Eye (tissue), 1 donor: Measurements from ENCODE around the gene PNISR.
A peak's percentile ranks its signal among the peaks of the same experiment; 100 is the strongest.

Source experiments
- DNase-seq: peaks from one replicate; pipeline ENCODE4 v3.0.0-alpha.2; 2015

Gene PNISR

DNA sequence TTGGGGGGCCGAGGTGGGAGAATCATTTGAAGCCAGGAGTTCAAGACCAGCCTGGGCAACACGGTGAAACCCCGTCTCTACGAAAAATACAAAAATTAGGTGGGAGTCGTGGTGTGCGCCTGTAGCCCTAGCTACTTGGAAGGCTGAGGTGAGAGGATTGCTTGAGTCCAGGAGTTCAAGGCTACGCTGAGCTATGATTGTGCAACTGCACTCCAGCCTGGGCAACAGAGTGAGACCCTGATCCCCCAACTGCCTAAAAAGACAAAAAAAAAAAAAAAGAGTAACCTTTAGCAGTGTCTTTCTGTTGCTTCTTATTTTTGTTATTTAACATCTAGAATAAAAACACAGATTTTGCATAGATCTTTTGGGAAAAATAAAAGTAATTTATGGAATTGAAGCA, 18.0 kb downstream of the PNISR start:
- no peak for DNase-seq

DNA sequence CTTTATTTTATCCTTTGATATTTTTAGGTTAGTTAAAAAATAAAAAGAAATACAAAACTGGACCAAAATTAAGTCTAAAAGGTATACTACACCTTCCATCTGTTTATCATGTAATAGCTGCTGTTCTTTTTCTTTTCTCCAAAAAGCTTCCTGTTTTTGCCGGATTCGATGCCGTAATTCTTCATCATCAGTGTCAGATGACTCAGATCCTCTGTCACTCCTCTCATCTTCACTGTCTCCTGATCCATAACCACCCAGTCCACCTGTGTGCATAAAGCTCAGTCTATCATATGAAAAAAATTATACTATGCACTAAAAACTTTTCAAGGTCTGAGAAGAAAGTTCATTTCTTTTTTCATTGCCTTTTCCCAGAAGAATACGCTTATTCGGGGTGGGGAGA, 22.7 kb downstream of the PNISR start:
- DNase-seq: no peak

DNA sequence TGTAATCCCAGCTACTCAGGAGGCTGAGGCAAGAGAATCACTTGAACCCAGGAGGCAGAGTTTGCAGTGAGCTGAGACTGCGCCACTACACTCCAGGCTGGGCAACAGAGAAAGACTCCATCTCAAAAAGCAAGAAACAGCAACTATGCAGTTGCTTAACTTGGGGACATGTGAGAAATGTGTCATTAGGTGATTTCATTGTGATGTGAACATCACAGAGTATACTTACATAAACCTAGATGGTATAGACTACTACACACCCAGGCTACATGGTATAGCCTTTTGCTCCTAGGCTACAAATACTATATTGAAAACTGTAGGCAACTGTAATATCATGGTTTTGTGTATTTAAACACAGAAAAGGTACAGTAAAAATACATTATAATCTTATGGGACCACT, 27.8 kb downstream of the PNISR start:
- no peak for DNase-seq

GRCh38 chr6:99393698-99394531, 31.2 kb downstream of the PNISR start, which contains the start of gene COQ3:
TSS of gene COQ3 (minus strand) at chr6:99394195. CDS start at chr6:99394179, 16 bp downstream.
- DNase-seq: peak; percentile 95

DNA sequence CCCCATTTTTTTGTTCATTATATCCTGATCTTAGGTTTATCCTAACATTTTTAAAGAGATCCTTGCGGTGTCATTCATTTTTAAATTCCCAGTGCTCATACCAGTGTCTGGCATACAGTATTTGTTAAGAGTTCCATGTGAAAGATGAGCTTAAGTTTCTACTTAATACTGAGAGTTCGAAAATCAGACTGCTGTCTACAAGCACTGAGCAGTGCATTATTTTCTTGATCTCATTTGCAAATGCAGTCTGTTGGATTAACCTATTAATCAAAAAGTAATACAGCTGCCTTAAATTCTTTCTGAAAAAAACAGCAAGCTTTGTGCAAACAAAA, 31.8 kb downstream of the PNISR start:
- DNase-seq: no peak

DNA sequence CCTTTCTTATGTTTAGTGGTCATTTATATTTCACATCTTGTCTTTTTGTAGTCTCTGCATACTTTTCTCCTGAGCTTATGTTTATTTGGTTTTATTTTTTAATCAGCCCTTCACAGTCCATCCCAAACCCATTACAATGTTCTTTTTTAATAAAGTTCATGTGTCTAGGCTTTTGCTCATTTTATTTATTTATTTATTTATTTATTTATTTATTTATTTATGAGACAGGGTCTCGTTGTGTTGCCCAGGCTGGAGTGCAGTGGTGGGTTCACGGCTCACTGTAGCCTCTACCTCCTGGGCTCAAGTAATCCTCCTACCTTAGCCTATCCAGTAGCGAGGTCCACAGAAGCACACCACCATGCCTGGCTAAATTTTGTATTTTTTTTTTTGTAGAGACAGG, 34.2 kb downstream of the PNISR start:
- no peak for DNase-seq

GRCh38 chr6:99384507-99384906, 40.6 kb downstream of the PNISR start:
- DNase-seq: no peak

DNA sequence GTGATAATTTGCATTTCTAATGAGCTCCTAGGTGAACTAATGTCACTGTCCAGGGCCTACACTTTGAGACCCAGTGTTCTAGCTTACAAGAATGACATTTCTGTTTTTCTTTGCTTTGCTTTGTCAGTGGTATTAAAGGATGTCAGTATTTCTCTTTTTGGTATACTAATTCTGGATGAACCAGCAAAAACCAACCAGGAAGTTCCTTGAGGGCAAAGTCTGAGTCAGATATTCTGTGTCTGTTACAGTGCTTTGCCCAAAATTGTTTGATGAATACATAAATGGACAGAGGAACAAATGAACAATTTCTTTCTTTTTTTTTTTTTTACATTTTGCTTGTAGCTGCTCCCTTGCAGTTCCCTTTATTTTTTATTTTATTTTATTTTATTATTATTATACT, 46.5 kb downstream of the PNISR start:
- no peak for DNase-seq

GRCh38 chr6:99369533-99369932, 55.6 kb downstream of the PNISR start:
- no peak for DNase-seq

DNA sequence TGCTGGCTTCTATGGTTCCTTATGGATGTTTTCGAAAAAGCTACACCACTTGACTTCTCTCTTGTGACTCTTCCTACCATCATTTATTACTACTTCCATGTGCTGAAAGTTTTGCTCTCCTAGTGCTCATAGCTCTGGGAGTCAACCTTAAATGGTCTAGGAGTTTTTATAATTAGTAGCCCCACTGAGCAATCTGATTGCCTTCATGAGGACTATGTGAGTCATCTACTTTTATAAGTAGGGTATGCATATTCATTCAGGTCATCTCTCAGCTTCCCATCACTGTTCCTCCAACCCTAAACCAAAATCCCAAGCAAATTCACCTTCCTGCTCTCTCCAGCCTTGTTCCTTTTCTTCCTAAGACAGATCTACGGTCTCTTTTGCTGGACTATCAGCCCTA, 58.3 kb downstream of the PNISR start:
- no peak for DNase-seq

DNA sequence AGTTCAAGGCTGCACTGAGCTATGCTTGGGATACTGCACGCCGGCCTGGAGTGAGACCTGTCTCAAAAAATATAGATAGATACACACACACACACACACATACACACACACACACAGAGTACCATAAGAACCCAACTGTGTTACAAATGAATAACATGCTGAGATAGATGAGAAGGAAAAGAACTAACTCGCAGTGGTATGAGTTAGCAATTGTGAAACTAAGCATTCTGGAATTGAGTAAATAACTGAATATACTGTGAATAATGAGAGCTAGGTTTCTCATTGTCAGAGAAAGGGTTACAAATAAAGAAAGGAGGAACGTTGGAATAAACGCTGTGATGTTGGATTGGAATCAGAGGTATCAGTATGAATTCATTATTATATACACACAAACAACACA, 61.1 kb downstream of the PNISR start:
- no peak for DNase-seq

DNA sequence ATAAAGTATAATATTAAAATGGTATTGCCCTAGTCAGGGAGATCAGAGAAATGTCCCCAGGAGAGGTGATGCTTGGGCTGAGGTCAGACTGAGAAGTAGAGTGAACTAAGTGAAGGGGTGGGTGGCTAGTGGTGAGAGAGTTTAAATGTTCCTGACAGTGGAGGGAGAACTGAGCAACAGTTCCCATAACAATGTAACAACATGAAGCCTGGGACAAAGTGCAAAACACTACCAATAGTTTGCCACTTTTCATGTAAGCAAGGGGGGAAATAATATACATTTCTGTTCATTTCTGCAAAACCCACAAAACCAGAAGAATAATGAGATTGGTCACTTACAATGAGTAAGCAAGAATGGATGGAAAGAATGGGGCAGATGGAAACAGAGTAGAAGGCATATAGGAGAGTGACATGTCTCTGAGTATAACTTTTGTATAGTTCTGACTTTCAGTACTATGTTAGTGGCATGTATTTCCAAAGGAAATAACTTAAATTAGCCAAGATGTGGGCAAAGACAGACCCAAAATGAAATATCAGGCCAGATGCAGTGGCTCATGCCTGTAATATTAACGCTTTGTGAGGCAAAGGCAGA, 62.3 kb downstream of the PNISR start:
- no peak for DNase-seq

DNA sequence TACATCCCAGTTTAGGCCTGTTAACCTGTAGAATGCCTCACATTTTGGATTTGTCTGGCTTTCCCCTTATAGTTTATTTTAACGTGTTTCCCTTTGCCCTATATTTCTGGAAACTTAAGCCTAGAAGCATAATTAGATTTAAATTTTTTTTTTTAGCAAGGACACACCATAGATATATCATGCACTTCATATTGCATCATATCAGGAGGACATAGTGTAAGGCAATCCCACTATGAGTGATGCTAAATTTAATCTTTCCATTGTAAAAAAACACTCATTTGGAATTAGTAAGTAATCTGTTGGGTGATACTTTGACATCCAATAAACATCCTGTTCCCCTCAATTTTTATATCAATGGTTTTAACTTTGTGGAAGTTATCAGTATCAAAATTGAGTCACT, 65.3 kb downstream of the PNISR start:
- no peak for DNase-seq

- no peak for DNase-seq
These were observed 68.5 kb downstream of the PNISR start for GRCh38 chr6:99356641-99357040.

- no peak for DNase-seq
These were observed 70.1 kb downstream of the PNISR start for GRCh38 chr6:99354983-99355382.

- DNase-seq: peak; percentile 19
These were observed 72.0 kb downstream of the PNISR start for GRCh38 chr6:99353126-99353525.

GRCh38 chr6:99350573-99350972, 74.5 kb downstream of the PNISR start:
- peak; percentile 76 for DNase-seq

DNA sequence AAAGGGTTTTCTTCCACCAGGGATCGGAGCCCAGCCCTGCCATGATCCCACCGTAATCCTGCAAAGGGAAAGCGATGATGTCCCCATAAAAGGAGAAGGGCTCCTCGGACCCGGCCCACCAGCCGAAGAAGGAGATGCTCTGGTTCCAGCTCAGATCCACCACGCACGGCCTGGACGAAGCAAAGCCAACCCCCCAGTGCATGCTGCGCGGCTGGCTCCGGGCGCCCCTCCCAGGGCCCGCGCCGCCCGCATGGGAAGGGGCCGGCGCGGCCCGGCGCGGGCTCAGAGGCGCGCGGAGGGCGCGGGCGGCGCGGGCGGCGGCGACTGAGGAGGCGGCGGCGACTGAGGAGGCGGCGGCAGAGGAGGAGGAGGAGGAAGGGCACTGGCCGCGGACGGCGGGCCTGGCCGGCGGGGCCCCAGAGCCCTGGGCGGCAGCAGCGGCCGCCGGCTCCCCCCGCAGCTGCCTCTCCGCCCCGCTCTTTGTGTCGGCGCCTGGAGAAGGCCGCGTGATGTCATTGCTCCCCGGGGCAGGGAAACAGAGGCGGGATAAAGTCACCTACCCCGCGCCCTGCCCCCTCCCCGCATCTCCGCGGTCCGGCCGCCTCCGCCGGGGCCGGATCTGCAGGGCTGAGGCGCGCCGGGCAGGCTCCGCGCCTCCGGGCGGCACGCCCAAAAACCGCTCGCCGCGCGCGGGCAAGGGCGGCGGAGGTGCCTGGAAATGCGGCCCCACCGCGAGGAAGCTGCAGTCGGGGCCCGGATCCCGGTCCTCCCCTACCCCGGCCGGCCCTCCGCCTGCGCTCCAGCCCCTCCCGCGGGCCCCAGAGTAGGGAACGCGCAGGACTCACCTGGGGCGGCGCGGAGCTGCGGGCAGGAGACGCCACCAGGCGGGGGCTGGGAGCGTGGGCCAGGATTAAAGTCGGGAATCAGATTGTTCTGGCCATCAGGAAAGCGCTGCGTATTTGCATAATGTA, 75.7 kb downstream of the PNISR start, which contains the start of gene FAXC:
TSS of gene FAXC (minus strand) at position 504 of the 971 bp plus-strand sequence. CDS start at position 202, 302 bp downstream.
- DNase-seq: peak; percentile 83

DNA sequence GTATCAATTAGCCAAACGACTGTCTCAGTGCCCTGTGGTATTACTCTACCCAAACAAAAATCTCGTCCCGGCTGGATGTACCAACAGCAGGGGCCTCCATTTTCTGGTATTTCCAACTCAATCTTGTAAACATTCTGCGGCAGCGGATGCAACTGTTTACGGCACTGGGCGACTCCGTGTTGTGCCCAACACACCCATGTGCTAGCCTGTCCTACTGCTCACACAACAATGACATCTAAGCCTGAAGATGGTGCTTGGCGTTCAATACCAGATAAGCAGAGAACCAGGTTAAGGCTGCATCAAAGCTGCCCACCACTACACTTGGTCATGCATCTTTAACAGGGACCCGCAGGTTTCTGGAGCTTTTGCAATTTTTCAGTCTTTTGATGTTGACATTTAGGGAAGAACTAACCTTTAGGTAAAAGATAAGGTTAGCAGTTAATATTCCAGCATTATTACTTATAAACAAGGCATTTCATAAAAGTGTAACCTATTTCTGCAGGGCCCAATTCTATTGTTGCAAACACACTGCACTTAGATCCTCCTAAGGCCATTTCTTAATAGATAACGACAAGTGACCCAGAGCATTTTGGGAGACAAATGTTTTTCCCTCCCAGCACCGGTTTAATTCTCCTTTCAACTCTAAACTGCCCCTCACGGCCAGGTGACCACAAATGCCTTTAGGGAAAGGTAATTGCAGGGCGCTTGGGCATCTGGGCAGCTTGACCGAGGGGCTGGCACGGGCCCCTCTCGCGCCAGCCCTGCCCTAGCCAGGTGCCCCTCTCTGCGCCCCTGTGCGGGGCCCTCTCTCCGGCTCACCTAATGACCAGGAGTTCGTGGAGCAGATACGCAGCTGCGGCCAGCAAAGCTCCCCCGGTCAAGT, 76.6 kb downstream of the PNISR start:
- DNase-seq: no peak
